GM18909 (cell line): Measurements from ENCODE around the gene C9orf40.

Experiments
- ATAC-seq: cut with Tn5 transposase; IDR thresholded peaks from one replicate; pipeline ENCODE4 v1.9.1; 2021; ENCODE audit warnings: mild to moderate bottlenecking; ENCODE audit not compliant: unreplicated experiment, poor library complexity

Gene C9orf40

DNA sequence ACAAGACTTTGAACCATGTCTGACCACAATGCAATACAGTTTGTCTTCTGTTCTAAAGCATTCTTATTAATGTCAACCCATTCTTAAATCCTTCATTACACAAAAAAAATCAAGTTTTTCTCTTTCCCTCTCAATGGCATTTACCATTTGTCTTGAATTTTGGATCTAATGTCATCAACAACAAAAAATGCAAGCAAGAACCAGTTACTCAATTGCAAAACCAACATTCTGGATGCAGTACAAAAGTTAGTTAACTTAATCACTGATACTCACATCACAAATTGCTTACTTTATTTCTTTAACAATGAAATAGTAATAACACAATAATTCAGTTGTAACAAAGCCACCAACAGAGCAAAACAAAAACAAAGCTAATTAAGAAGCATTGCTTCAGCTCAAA lies 6.0 kb downstream of the C9orf40 start:
- no peak for ATAC-seq

DNA sequence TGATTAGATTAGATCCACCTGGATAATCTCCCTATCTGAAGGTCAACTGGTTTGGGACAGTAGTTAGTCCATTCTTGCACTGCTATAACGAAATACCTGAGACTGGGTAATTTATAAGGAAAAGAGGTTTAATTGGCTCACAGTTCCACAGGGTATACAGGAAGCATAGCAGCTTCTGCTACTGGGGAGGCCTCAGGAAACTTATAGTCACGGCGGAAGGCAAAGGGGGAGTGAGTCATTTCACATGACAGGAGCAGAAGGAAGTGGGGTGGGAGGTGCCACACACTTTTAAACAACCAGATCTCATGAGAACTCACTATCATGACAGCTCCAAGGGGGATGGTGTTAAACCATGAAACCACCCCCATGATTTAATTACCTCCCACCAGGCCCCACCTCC lies 9.9 kb downstream of the C9orf40 start:
- ATAC-seq: no peak

DNA sequence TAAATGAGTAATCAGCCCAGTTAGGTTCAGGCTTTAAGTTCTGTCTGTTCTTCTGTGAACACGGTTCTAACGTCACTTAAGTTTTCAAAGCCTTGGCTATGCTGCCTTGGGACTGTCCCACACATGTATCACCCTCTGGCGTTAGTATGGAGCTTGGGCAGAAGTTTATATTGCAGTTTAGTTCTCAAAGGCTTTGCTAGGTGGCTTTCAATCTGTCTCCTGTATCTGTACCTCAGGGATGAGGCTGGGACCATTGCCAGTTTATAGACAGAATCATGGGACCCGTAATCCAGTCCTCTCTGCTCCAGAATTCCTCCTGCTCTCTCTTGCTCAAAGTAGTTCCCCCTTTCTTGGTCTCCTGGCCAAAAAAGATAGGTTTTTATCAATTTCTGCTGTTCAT lies 12.1 kb downstream of the C9orf40 start:
- ATAC-seq: no peak

DNA sequence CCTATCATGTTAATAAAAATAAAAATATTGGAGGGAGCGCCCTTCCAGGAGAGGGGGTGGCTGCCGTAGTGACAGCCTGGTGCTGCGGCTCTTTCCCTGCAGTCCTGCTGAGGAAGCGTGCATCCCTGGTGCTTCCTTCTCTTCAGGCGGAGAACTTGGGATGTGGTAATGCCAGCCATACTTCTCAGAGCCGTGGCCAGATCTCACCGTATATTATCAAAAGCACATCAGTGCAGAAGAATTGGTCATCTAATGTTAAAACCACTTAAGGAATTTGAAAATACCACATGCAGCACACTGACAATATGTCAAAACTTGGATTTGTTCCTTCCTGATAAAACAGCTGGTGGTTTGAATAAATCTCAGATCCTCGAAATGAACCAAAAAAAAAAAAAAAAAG lies 17.7 kb downstream of the C9orf40 start:
- ATAC-seq: no peak

DNA sequence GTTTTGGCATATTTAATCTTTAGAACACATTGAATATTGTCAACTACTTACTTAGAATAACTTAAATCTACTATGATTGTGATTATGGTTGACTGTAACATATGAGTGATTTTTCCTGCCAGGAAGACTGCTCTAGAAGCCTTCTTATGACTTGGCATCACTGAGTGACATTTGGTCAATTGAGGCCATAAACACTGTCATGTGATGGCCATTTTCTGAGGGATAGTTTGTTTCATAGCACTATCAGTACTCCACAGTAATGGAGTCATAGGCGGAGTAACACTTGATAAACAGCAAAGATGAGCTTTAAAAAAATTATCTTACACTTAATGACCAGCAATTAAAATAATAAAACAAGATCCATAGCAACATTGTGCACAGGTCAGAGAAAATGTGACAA lies 31.0 kb downstream of the C9orf40 start:
- ATAC-seq: no peak

DNA sequence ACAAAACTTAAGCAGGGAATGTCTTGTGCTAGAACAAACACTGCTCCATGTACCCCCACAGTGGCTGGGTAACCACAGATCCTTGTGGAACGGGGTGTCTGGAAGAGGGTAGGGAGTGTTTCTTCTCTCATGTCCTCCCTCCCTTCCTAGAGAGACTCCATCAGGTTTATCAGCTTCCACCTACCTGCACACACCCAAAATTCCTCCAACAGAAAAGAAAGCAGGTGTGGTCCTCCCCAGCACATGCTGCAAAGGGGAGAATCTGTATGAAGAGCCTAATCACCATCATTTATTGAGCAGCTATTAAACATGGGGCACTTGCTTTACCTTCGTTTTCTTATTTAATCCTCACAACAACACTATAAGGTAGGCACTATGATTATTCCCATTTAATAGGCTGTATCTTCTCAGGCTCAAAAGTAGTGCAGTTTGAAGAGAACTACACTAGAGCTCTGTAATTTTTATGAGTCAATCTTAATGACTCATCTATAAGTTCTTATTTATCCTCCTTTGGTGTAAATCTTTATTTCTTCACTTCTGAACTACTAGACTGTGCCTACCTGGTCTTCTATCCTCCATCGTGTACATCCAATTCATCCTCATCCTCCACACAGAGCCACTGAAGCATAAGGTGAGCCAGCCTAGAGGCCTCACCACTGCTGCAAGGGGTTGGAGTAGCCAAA lies 31.6 kb downstream of the C9orf40 start:
- ATAC-seq: no peak

DNA sequence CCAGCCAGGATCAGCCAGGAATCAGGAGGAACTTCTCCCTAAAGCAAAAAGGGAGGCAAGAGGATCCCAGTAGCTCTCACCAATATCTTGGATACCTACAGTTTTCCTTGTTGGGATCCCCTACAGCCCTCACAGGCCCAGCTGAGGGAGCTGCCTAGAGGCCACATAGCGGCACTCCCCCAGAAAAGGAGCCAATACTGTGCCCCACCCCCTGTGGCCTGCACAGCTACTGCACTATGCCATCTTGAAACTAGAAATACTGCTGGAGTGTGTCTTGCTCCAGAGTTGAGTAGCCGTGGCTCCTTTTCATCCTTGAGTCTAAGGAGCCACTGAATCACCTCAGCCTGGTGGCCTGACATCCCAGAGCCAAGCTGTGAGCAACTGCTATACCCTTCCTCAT lies 42.7 kb downstream of the C9orf40 start:
- no peak for ATAC-seq

DNA sequence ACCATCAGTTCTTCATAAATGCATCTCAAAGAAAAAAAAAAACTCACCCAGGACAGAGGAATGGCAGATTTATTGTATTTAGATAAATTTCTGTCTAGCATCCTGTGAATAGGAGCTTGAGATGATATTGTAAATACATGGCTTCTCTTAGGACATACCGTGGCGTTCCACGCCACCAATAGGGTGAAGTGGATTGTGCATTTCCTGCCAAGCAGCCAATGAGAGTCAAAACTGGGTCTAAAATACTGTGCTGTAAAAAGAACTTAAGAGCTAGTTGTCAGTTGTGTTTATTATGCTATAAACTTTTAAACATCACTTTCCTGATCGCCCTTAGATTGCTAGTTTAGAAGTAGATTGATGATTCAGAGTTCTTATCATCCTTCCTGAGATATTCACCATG lies 44.0 kb downstream of the C9orf40 start:
- no peak for ATAC-seq

DNA sequence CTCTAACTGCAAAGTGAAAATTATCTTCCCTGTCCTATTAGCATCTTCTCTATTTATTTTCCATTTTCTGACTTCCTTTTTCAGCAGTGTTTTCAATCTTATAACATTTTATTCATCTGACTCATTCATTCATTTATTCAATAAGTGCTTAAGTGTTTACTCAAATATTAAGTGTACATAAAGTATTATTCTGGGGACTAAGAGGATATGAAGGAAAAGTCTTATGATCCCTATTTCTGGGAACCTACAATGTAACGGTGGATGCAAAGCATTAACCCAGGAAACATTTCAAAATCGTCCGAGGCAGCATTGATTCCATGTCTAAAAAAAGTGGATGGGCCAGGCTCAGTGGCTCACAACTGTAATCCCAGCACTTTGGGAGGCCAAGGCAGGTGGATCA lies 45.6 kb downstream of the C9orf40 start:
- ATAC-seq: no peak

DNA sequence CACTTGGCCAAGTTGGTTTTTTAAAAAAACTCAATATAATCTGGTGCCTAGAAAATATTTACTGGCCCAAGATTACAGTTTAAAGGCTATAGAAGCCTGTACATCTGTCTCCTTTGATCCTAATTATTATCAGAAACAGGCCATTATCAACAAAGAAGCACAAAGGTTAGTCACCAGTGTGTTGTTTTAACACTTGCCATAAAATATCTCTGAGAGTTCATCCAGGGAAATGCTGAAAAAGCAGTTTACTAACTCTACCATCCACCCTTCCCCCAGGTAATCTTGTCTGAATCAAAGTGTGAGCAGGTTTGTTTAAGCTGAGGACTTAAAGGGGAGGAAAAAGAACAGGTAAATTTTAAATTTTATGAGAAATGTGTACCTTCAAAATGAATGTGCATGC lies 51.7 kb downstream of the C9orf40 start:
- no peak for ATAC-seq
